ENCODE results near the gene RASAL1.

The RASAL1 gene

GRCh38 chr12:113094738-113095137 is 40.8 kb downstream of the RASAL1 start:
- DNase-seq, result no peak

DNA sequence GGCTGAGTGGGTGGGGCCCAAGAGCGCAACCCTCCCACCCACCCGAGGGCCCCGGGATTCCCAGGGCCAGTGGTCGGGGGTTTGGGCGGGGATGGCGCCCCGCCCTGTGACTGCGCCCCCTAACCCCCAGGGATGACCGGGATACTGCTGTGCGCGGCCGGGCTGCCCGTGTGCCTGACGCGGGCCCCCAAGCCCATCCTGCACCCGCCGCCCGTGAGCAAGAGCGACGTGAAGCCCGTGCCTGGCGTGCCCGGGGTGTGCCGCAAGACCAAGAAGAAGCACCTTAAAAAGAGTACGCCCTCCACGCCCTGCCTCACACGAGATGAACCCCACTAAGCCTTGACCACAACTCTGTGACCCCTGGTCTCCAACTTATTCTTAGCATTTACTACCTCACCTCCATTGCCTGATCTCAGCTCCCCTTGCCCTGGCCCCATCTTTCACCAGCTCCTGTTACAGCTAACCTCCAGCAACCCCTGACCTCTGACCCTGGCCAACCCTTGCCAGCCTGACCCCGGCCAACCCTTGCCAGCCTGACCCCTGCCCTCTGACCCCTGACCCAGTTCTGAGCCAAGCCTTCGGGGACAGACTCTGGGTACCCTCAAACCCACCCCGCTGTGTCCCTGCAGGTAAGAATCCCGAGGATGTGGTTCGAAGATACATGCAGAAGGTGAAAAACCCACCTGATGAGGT is 42.0 kb downstream of the RASAL1 start:
- DNase-seq, result no peak

- DNase-seq, result no peak
Measured at GRCh38 chr12:113092607-113093408, 42.8 kb downstream of the RASAL1 start.

- DNase-seq, result no peak
Measured at GRCh38 chr12:113091506-113091905, 44.1 kb downstream of the RASAL1 start.

GRCh38 chr12:113090740-113091139 is 44.8 kb downstream of the RASAL1 start:
- no peak for DNase-seq

DNA sequence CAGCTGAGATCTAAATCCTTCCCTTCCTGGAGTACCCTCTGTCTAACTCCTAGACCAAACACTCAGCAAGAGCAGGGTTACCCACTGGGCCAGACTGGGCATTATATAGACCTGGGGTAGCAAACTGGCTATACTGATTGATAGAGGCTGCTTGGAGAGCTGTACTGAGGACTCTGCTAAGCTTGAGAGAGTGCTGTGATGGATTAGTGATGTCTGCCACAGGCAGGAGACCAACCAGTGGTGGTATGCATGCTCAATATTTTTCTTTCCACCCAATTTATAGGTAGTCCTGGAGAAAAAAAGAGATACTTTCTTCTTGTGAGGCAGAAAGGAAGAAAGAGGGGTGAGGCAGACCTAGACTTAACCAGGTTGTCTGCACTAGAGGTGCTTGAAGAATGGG is 45.7 kb downstream of the RASAL1 start:
- DNase-seq, result no peak

DNA sequence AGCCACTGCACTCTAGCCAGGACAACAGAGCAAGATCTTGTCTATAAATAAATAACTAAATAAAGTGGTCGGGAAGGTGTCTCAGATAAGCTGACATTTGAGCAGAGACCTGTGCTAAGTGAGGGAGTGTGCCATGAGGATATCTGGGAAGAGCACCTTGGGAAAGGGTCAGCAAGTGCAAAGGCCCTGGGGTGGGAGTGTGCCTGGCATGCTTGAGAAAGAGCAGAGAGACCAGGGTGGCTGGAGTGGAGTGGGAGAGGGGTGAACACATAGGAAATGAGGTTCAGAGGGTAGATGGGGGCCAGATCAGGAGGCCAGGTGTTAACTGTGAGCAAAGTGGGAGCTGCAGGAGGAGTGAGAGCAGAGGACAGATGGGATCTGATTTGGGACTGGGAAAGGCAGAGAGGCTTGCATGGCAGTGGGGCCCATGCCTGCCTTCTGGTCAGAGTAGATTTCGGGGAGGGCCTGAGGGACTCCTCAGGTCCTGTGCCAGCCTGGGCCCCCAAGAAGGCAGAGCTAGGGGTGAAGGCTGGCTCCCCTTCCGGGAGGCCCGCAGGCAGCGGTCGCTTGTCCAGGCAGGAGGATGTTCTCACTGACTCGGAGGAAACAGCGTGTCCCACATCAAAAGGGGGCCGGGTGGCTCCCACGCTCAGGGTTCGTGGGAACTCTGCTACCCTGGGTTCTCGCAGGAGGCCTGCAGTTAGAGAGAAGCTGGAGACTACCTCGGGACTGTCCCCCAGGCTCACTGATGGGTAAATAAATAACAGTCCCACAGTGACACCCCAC is 46.4 kb downstream of the RASAL1 start:
- no peak for DNase-seq

GRCh38 chr12:113088037-113088436 is 47.5 kb downstream of the RASAL1 start:
- DNase-seq, result no peak

GRCh38 chr12:113087193-113087592 is 48.4 kb downstream of the RASAL1 start:
- DNase-seq, result no peak

- no peak for DNase-seq
Measured at GRCh38 chr12:113086249-113087164, 49.1 kb downstream of the RASAL1 start.

DNA sequence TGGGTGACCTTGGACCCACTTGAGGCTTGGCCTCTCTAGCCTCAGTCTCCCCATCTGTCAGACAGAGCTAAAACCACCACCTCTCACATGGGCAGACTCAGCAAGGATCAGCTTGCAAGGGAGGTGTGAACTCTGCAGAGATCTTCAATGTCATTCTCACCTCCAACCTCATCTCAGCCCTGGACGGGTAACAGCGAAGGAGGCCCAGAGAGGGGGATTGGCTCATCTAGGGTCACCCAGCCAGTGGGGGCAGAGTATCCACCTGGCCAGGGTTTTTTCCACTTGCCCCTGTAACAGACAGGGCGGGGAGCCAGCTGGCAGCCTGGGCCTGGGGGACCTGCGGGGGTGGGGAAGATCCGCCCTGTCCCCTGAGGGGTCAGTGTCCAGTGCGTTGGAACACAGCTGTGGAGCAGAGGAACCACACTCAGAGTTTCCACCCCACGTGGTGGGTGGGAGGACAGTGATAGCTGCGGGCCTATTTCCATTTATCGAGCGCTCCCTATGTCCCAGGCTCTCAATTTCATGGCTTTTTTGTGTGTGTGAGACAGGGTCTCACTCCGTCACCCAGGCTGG is 51.6 kb downstream of the RASAL1 start:
- no peak for DNase-seq

- no peak for DNase-seq
Measured at GRCh38 chr12:113082486-113083148, 52.9 kb downstream of the RASAL1 start.

DNA sequence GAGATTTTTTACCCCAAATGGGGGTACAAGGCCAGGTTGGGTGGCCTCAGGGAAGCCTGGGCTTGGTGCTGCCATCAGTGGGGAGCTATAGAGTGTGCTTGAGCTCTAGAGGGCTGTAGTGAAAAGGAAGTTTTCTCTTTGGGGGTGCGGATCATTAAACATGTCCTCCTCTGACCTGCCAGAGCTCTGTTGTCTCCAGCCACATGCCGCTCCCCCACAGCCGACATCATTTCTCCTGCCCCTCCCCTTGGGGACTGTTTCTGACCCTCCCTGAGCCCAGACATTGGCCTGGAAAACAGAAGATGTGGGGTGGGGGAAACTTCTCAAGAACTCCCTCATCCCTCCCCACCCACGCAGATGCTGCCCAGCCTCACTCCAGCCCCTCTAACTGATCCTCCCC is 53.7 kb downstream of the RASAL1 start:
- DNase-seq, result no peak

GRCh38 chr12:113077859-113078255 is 57.7 kb downstream of the RASAL1 start:
- no peak for DNase-seq

GRCh38 chr12:113077057-113077858 is 58.3 kb downstream of the RASAL1 start:
- no peak for DNase-seq

- no peak for DNase-seq
Measured at GRCh38 chr12:113075137-113075683, 60.4 kb downstream of the RASAL1 start.

DNA sequence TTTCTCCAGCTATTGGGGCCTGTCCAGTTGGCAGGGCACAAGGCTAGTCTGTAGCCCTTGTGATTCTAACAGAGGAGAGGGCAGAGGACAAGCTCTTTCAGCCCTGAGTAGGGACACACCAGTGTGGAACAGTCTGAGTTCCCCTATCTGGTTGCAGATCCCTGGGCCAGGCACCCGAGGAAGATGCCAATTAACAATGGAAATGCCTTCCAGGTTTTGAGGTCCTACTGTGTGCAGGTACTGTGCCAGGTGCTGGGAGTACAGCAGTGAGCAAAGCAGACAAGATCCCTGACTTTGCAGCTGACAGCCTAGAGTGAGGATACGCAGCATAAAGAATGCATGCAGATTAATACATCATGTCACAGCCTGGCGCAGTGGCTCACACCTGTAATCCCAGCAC is 62.0 kb downstream of the RASAL1 start:
- no peak for DNase-seq

GRCh38 chr12:113072136-113072535 is 63.4 kb downstream of the RASAL1 start:
- DNase-seq, result peak; percentile 18

DNA sequence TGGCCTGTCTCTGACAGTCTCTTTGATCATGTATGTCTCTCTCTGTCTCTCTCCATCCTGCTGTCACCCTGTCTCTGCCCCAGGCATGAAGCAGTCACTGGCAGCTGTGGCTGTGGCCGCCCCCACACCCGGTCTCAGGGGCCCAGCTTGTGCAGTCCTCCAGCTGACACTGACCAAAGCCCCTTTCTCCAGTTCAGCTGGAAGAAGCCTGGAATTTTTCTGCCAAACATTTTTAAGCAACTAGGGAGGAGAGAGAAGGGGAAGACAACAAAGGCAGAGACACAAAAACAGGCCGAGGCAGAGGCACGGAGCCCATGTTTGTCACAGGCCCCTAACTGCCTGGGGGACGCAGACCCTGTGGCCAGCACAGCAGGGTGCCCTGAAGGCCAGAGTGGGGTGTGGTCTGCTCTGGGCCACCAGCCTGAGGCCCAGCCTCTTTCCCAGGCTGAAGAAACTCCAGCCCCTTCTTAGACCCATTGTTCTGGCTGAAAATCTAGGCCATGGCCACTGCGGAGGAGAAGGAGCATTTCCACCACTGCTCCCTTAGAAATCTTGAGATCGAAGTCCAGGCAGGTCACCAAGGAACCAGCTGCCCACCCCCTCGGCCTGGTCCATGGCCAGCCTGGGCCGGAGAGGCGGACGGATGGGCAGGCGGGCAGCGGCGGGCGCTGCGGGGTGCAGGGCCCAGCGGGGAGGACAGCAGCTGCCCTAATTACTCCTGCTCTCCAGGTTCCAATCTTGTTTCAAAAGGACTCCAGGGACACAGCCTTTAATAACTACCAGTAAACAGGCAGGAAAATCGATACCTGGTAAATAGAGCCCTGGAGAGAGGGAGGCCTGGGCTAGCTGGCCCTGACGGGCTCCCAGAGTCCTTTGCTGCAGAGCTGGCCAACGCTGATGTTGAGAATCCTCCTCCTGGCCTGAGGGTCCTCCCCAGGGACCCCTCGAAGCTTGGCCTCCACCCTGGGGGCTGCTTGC is 64.1 kb downstream of the RASAL1 start:
- DNase-seq, result peak; percentile 18

Data from NCI-H446 treated with DMSO at 0.1 percent for 48 hours (cell line).